Measurements from ENCODE around the gene AGTPBP1. TPM values are rescaled to one million over a fixed set of nuclear protein-coding genes. Genes with fewer than 3 reads are reported as not detected.

The AGTPBP1 gene
- total and polyA plus RNA-seq, 9 of the 15 experiments (the other 6 are each of a cell fraction or from before 2014, with no cell fraction given): 1.4 to 7.9 (median 4.6) TPM

- TF ChIP-seq, protein P1, sequence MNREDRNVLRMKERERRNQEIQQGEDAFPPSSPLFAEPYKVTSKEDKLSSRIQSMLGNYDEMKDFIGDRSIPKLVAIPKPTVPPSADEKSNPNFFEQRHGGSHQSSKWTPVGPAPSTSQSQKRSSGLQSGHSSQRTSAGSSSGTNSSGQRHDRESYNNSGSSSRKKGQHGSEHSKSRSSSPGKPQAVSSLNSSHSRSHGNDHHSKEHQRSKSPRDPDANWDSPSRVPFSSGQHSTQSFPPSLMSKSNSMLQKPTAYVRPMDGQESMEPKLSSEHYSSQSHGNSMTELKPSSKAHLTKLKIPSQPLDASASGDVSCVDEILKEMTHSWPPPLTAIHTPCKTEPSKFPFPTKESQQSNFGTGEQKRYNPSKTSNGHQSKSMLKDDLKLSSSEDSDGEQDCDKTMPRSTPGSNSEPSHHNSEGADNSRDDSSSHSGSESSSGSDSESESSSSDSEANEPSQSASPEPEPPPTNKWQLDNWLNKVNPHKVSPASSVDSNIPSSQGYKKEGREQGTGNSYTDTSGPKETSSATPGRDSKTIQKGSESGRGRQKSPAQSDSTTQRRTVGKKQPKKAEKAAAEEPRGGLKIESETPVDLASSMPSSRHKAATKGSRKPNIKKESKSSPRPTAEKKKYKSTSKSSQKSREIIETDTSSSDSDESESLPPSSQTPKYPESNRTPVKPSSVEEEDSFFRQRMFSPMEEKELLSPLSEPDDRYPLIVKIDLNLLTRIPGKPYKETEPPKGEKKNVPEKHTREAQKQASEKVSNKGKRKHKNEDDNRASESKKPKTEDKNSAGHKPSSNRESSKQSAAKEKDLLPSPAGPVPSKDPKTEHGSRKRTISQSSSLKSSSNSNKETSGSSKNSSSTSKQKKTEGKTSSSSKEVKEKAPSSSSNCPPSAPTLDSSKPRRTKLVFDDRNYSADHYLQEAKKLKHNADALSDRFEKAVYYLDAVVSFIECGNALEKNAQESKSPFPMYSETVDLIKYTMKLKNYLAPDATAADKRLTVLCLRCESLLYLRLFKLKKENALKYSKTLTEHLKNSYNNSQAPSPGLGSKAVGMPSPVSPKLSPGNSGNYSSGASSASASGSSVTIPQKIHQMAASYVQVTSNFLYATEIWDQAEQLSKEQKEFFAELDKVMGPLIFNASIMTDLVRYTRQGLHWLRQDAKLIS (CRISPR knock-in tag; IDR thresholded peaks at IDR 0.05): no peak
- no peak for TF ChIP-seq ZNF583 (CRISPR knock-in tag; IDR thresholded peaks at IDR 0.05)
Observed at GRCh38 chr9:85658716-85659115, 83.0 kb downstream of the AGTPBP1 start (continued).

GRCh38 chr9:85653153-85653552, 88.6 kb downstream of the AGTPBP1 start:
- Histone ChIP-seq H3K4me1 (replicated peaks in 1 of 2; ENCODE audit: control insufficient read depth in 2 of 2, insufficient read depth in 2 of 2, low read length in 2 of 2) (no peaks in the 10 kb centered on the region), H3K79me2 (ENCODE audit: control insufficient read depth, insufficient read depth, low read length) (no peaks in the 10 kb centered on the region), H2AFZ (ENCODE audit: low read depth, low read length) (no peak overlapping the region), H3K4me2 (ENCODE audit: insufficient read depth, low read length) (no peak overlapping the region), H3K27ac (ENCODE audit: extremely low read depth, low read depth, low read length) (no peak overlapping the region), H3K36me3 (ENCODE audit: control insufficient read depth, insufficient read depth, low read length) (no peaks in the 10 kb centered on the region), H3K9me3 (replicated peaks; ENCODE audit: control insufficient read depth, insufficient read depth, low read depth, low read length) (no peaks in the 10 kb centered on the region), H3K9me1 (ENCODE audit: control insufficient read depth, insufficient read depth, low read length) (no peaks in the 10 kb centered on the region), H3K4me3 (no peak overlapping the region), H4K20me1 (replicated peaks; ENCODE audit: control insufficient read depth, insufficient read depth, low read length) (no peaks in the 10 kb centered on the region), H3K27me3 (ENCODE audit: control insufficient read depth in 2 of 2, insufficient read depth in 2 of 2, low read length in 2 of 2) (no peaks in the 10 kb centered on the region), H3K9ac (ENCODE audit: insufficient read depth in 1 of 2, low read depth in 2 of 2, low read length in 2 of 2) (no peak overlapping the region)
- WGBS (ENCODE audit: insufficient coverage, low coverage, missing lambda C conversion rate): 45% methylated on average over 4 of the region's 4 CpGs
- ChIA-PET POLR2A (interaction anchor here (1.1 kb wide), 1 partner anchor 10 kb away, joined by 4 read pairs; no protein-coding TSS in a partner anchor), CTCF (ENCODE audit: low intra/inter-chr PET ratio) (no interaction called here)
- ATAC-seq: no peak
- in situ Hi-C loops (cut with MboI): no loop called here
- DNase-seq (ENCODE audit: extremely low read depth in 1 of 4, low spot score in 3 of 4): no peak
- FAIRE-seq: no peak
- intact Hi-C loops (cut with micrococcal nuclease): no loop called here
- BruUV-seq (replicated peaks): no TSS peak
- TF ChIP-seq BRCA1 (IDR thresholded peaks at IDR 0.05) (no peak), BRCA1 (CRISPR knock-in tag; IDR thresholded peaks at IDR 0.05) (no peak), ZBTB1 (CRISPR knock-in tag; IDR thresholded peaks at IDR 0.05; ENCODE audit: borderline replicate concordance, low read depth) (no peak), RNF2 (IDR thresholded peaks at IDR 0.05) (no peak), GATA2 (CRISPR knock-in tag; IDR thresholded peaks at IDR 0.05) (no peak), DNMT1 (IDR thresholded peaks at IDR 0.05) (no peak), SRSF1 (IDR thresholded peaks at IDR 0.05; ENCODE audit: low read depth, low read length) (no peak), MTA2 (IDR thresholded peaks at IDR 0.05; ENCODE audit: low read depth) (no peak), HOXB6 (CRISPR knock-in tag; IDR thresholded peaks at IDR 0.05; ENCODE audit: borderline replicate concordance) (no peak), NUFIP1 (IDR thresholded peaks at IDR 0.05; ENCODE audit: partially characterized antibody) (no peak)
- TF ChIP-seq, protein P2, sequence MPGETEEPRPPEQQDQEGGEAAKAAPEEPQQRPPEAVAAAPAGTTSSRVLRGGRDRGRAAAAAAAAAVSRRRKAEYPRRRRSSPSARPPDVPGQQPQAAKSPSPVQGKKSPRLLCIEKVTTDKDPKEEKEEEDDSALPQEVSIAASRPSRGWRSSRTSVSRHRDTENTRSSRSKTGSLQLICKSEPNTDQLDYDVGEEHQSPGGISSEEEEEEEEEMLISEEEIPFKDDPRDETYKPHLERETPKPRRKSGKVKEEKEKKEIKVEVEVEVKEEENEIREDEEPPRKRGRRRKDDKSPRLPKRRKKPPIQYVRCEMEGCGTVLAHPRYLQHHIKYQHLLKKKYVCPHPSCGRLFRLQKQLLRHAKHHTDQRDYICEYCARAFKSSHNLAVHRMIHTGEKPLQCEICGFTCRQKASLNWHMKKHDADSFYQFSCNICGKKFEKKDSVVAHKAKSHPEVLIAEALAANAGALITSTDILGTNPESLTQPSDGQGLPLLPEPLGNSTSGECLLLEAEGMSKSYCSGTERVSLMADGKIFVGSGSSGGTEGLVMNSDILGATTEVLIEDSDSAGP (CRISPR knock-in tag; IDR thresholded peaks at IDR 0.05): no peak

Data from K562 (cell line).